AG09309 (cell line): ENCODE data around the gene PREX1.
"Not testable (repeated sequence)": the region's sequence is repeated elsewhere in the genome, so short reads cannot be mapped to it uniquely, and the experiment has no call there.

Source experiments
- DNase-seq: peaks from one replicate; pipeline ENCODE4 v3.0.0-alpha.2; 2010; ENCODE audit warnings: low read depth
- H3K4me3 ChIP-seq: 2 replicates; pipeline ENCODE4 v1.5.1; 2011; ENCODE audit warnings: mild to moderate bottlenecking, low read depth, low read length, moderate library complexity; ENCODE audit not compliant: control insufficient read depth
- CTCF ChIP-seq: IDR thresholded peaks from 2 replicates; pipeline ENCODE4 v1.5.1; 2011; ENCODE audit warnings: mild to moderate bottlenecking, low read depth, low read length, inconsistent platforms; ENCODE audit not compliant: insufficient read depth, control insufficient read depth; ENCODE audit errors: missing control alignments

The PREX1 gene

GRCh38 chr20:48759631-48760245 lies 68.1 kb downstream of the PREX1 start:
- TF ChIP-seq CTCF, result no peak
- DNase-seq, result no peak
- no peak overlapping the region for H3K4me3 ChIP-seq

- no peak for DNase-seq
- H3K4me3 ChIP-seq, result no peak overlapping the region
- TF ChIP-seq CTCF, result no peak
Observed at GRCh38 chr20:48758206-48758820, 69.5 kb downstream of the PREX1 start.

- DNase-seq, H3K4me3 ChIP-seq: not testable (repeated sequence)
Observed at GRCh38 chr20:48756774-48757173, 71.0 kb downstream of the PREX1 start.

- no peak for DNase-seq
- TF ChIP-seq CTCF, result no peak
- no peak overlapping the region for H3K4me3 ChIP-seq
Observed at GRCh38 chr20:48754292-48754691, 73.5 kb downstream of the PREX1 start.

- TF ChIP-seq CTCF, result no peak
- H3K4me3 ChIP-seq, result no peak overlapping the region
- DNase-seq, result no peak
Observed at GRCh38 chr20:48752963-48753362, 74.8 kb downstream of the PREX1 start.

- no peak overlapping the region for H3K4me3 ChIP-seq
- no peak for DNase-seq
- TF ChIP-seq CTCF, result no peak
Observed at GRCh38 chr20:48751871-48752270, 75.9 kb downstream of the PREX1 start.

GRCh38 chr20:48750941-48751635 lies 76.7 kb downstream of the PREX1 start:
- no peak for DNase-seq
- no peak for TF ChIP-seq CTCF
- no peak overlapping the region for H3K4me3 ChIP-seq
